A549 (cell line): ENCODE data around the gene CDC23.

Source experiments
- JUN ChIP-seq, 2 experiments: fragments of >200 bp; sonication (Bioruptor Twin); formaldehyde crosslinking; IDR thresholded peaks; 2 replicates in 1 of 2; 3 replicates in 1 of 2; pipeline ENCODE4 v1.6.1; 2016 to 2017
- ZSCAN20 ChIP-seq: fragments of 250-450 bp; sonication (Bioruptor Pico); IDR thresholded peaks from 2 replicates; pipeline ENCODE4 v1.8.0; 2022; ENCODE audit warnings: mild to moderate bottlenecking, moderate library complexity

DNA sequence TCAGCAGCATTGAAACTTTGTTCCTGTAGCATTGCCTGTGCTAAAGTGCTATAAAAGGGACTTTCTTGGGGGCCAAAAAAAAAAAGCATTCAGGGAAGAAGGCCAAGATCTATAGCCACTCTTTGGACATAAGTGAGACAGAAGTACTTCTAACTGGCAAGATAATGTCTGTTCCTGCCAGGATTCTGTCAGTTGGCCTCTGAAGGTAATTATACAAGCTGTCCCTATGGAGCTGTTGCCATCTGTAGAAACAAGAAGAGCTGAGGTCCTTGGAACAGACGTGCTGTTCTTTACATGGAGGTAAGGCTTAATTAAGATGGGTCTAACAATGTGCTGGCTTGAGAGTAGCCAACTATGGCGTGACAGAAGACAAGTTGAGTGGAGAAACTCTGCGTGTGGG is 24.5 kb downstream of the CDC23 start:
- no peak for TF ChIP-seq JUN (IDR thresholded peaks at IDR 0.05)
- TF ChIP-seq ZSCAN20 (CRISPR knock-in tag), result no peak
